Liver (tissue), 3 donors: ENCODE results near the gene SMKR1.
"Not testable (repeated sequence)": the region's sequence is repeated elsewhere in the genome, so short reads cannot be mapped to it uniquely, and the experiment has no call there.

Experiments used
- ATF3 ChIP-seq: IDR thresholded peaks from 2 replicates; pipeline ENCODE4 v1.6.1; 2016; ENCODE audit warnings: antibody characterized with exemption
- CTCF ChIP-seq: fragments of 150-350 bp; IDR thresholded peaks from 2 replicates; pipeline ENCODE4 v1.5.1; 2017; ENCODE audit warnings: improper control_type of control experiment, low read depth, low read length; ENCODE audit not compliant: missing input control
- JUND ChIP-seq, 2 donors: IDR thresholded peaks; 2 replicates each; pipeline ENCODE4 v1.6.1; 2016; ENCODE audit warnings: antibody characterized with exemption in 2 of 2
- TAF1 ChIP-seq: conservative IDR thresholded peaks from 2 replicates; pipeline ENCODE4 v1.6.1; 2016; ENCODE audit warnings: antibody characterized with exemption, mild to moderate bottlenecking
- donor health status: healthy.
- donor health status: healthy.

GRCh38 chr7:129475931-129476330, 26.4 kb upstream of the SMKR1 start:
- not testable (repeated sequence) for TF ChIP-seq CTCF; ATF3; JUND (IDR thresholded peaks at IDR 0.05); TAF1
